H1 (cell line): Measurements from ENCODE around the gene SPCS1.

ENCODE experiments used
- CEBPB ChIP-seq: IDR thresholded peaks from 2 replicates; pipeline ENCODE4 v1.6.1; 2012; ENCODE audit warnings: low read depth, low read length
- CHD2 ChIP-seq: IDR thresholded peaks from 2 replicates; pipeline ENCODE4 v1.6.1; 2012; ENCODE audit warnings: low read length, improper control_type of control experiment
- EGR1 ChIP-seq: IDR thresholded peaks from 2 replicates; pipeline ENCODE4 v1.6.1; 2011; ENCODE audit warnings: low read depth, low read length, borderline replicate concordance
- EP300 ChIP-seq, 2 experiments: IDR thresholded peaks; 1 replicate in 1 of 2; 2 replicates in 1 of 2; pipeline ENCODE4 v1.6.1; 2011 to 2012; ENCODE audit warnings: low read depth in 2 of 2, low read length in 2 of 2, mild to moderate bottlenecking in 2 of 2, borderline replicate concordance in 1 of 2, inconsistent platforms in 1 of 2, moderate library complexity in 1 of 2
- EZH2 ChIP-seq: fragments of 200-600 bp; sonication (generic); IDR thresholded peaks from 2 replicates; pipeline ENCODE4 v1.7.1; 2012; ENCODE audit warnings: low read depth, mild to moderate bottlenecking, moderate library complexity, low read length, inconsistent platforms; ENCODE audit not compliant: severe bottlenecking
- JUN ChIP-seq: IDR thresholded peaks from 2 replicates; pipeline ENCODE4 v1.6.1; 2011; ENCODE audit warnings: low read depth, mild to moderate bottlenecking, improper control_type of control experiment, low read length
- KDM1A ChIP-seq: fragments of 200-600, 300-600 bp; sonication (generic); IDR thresholded peaks from 2 replicates; pipeline ENCODE4 v1.7.1; 2016; ENCODE audit warnings: mild to moderate bottlenecking, low read length, borderline replicate concordance
- POLR2A ChIP-seq, 2 experiments: IDR thresholded peaks; 1 replicate in 1 of 2; 2 replicates in 1 of 2; pipeline ENCODE4 v1.6.1; 2011; ENCODE audit warnings: low read depth in 2 of 2, low read length in 2 of 2, mild to moderate bottlenecking in 2 of 2; ENCODE audit errors: control extremely low read depth in 1 of 2
- SIN3A ChIP-seq, 2 experiments: IDR thresholded peaks in 1 of 2; conservative IDR thresholded peaks in 1 of 2; 2 replicates each; pipeline ENCODE4 v1.6.1; 2011 to 2012; ENCODE audit warnings: low read length in 2 of 2, improper control_type of control experiment in 1 of 2, low read depth in 1 of 2, mild to moderate bottlenecking in 1 of 2
- SP1 ChIP-seq: IDR thresholded peaks from 2 replicates; pipeline ENCODE4 v1.6.1; 2011; ENCODE audit warnings: low read depth, low read length
- TCF12 ChIP-seq: IDR thresholded peaks from 2 replicates; pipeline ENCODE4 v1.6.1; 2011; ENCODE audit warnings: low read depth, mild to moderate bottlenecking, low read length
- TF ChIP-seq, protein P1 (sequence below), 3 experiments: IDR thresholded peaks; 1 replicate in 2 of 3; 2 replicates in 1 of 3; pipeline versions ENCODE4 v1.5.1 to v1.6.1; 2011; ENCODE audit warnings: low read length in 3 of 3, mild to moderate bottlenecking in 3 of 3, inconsistent platforms in 2 of 3, low read depth in 1 of 3, moderate library complexity in 1 of 3; ENCODE audit not compliant: insufficient read depth in 1 of 3; ENCODE audit errors: control extremely low read depth in 1 of 3
- TF ChIP-seq, protein P2 (sequence below): IDR thresholded peaks from 2 replicates; pipeline ENCODE4 v1.6.1; 2011; ENCODE audit warnings: low read length, improper control_type of control experiment
- TF ChIP-seq, protein P3 (sequence below): IDR thresholded peaks from 2 replicates; pipeline ENCODE4 v1.6.1; 2011; ENCODE audit warnings: low read depth, mild to moderate bottlenecking, low read length; ENCODE audit not compliant: insufficient read depth

DNA sequence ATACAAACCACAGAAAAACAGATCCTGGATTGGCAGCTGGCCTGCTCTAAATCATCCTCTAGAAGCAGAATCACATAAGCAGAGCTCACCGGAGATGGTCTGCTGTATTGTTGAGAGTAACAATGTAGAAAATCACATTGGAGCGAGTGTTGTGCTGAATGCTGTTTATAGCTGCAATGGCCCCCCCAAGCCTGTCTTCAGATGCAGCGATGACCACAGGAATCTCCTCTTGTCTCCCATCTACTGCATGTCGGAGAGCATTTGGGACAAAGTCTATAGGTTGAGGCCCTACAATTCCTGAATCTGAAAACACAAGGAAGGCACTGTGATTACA, 8.3 kb upstream of the SPCS1 start:
- TF ChIP-seq JUN = no peak
- TF ChIP-seq, protein P1, sequence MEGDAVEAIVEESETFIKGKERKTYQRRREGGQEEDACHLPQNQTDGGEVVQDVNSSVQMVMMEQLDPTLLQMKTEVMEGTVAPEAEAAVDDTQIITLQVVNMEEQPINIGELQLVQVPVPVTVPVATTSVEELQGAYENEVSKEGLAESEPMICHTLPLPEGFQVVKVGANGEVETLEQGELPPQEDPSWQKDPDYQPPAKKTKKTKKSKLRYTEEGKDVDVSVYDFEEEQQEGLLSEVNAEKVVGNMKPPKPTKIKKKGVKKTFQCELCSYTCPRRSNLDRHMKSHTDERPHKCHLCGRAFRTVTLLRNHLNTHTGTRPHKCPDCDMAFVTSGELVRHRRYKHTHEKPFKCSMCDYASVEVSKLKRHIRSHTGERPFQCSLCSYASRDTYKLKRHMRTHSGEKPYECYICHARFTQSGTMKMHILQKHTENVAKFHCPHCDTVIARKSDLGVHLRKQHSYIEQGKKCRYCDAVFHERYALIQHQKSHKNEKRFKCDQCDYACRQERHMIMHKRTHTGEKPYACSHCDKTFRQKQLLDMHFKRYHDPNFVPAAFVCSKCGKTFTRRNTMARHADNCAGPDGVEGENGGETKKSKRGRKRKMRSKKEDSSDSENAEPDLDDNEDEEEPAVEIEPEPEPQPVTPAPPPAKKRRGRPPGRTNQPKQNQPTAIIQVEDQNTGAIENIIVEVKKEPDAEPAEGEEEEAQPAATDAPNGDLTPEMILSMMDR (IDR thresholded peaks at IDR 0.05; ENCODE audit: control extremely low read depth in 1 of 3, insufficient read depth in 1 of 3, low read depth in 1 of 3, low read length in 3 of 3) = no peak
- TF ChIP-seq CEBPB = no peak
- no peak for TF ChIP-seq CHD2
- no peak for TF ChIP-seq POLR2A (IDR thresholded peaks at IDR 0.05; ENCODE audit: control extremely low read depth in 1 of 2, low read depth in 2 of 2, low read length in 2 of 2)
- no peak for TF ChIP-seq TCF12
- TF ChIP-seq SP1 = no peak
- no peak for TF ChIP-seq KDM1A
- TF ChIP-seq, protein P2, sequence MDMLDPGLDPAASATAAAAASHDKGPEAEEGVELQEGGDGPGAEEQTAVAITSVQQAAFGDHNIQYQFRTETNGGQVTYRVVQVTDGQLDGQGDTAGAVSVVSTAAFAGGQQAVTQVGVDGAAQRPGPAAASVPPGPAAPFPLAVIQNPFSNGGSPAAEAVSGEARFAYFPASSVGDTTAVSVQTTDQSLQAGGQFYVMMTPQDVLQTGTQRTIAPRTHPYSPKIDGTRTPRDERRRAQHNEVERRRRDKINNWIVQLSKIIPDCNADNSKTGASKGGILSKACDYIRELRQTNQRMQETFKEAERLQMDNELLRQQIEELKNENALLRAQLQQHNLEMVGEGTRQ = no peak
- TF ChIP-seq, protein P3, sequence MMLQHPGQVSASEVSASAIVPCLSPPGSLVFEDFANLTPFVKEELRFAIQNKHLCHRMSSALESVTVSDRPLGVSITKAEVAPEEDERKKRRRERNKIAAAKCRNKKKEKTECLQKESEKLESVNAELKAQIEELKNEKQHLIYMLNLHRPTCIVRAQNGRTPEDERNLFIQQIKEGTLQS = no peak
- no peak for TF ChIP-seq EZH2
- TF ChIP-seq SIN3A (conservative IDR thresholded peaks at IDR 0.05 in 1 of 2, IDR thresholded peaks at IDR 0.05 in 1 of 2; ENCODE audit: low read depth in 1 of 2, low read length in 2 of 2) = no peak
- TF ChIP-seq EP300 (IDR thresholded peaks at IDR 0.05; ENCODE audit: borderline replicate concordance in 1 of 2, low read depth in 2 of 2, low read length in 2 of 2) = no peak
- no peak for TF ChIP-seq EGR1
